HEK293 (cell line): ENCODE data around the gene PLEKHG5.

Experiments
- BCL11B ChIP-seq: fragments of 450-650 bp; formaldehyde crosslinking; IDR thresholded peaks from 2 replicates; pipeline ENCODE4 v1.5.1; 2016; ENCODE audit warnings: low read depth, missing biosample characterization, missing genetic modification characterization
- FEZF1 ChIP-seq: fragments of 450-650 bp; formaldehyde crosslinking; IDR thresholded peaks from 2 replicates; pipeline ENCODE4 v1.5.1; 2016; ENCODE audit warnings: missing biosample characterization, missing genetic modification characterization
- INSM2 ChIP-seq: fragments of 450-650 bp; formaldehyde crosslinking; IDR thresholded peaks from 2 replicates; pipeline ENCODE4 v1.5.1; 2016; ENCODE audit warnings: missing biosample characterization, missing genetic modification characterization
- KLF1 ChIP-seq: fragments of 450-650 bp; formaldehyde crosslinking; IDR thresholded peaks from 2 replicates; pipeline ENCODE4 v1.5.1; 2016; ENCODE audit warnings: missing biosample characterization, missing genetic modification characterization
- KLF9 ChIP-seq: fragments of 450-650 bp; formaldehyde crosslinking; IDR thresholded peaks from 2 replicates; pipeline ENCODE4 v1.5.1; 2016; ENCODE audit warnings: missing biosample characterization, missing genetic modification characterization, low read depth
- MEIS1 ChIP-seq: sonication (generic); formaldehyde crosslinking; IDR thresholded peaks from 2 replicates; pipeline ENCODE4 v1.8.1; 2022; ENCODE audit warnings: missing genetic modification reagents, mild to moderate bottlenecking, borderline replicate concordance
- MZF1 ChIP-seq: fragments of 450-650 bp; formaldehyde crosslinking; IDR thresholded peaks from 2 replicates; pipeline ENCODE4 v1.5.1; 2017; ENCODE audit warnings: missing biosample characterization, missing genetic modification characterization, borderline replicate concordance
- SCRT1 ChIP-seq: fragments of 450-650 bp; formaldehyde crosslinking; IDR thresholded peaks from 2 replicates; pipeline ENCODE4 v1.5.1; 2016; ENCODE audit warnings: missing biosample characterization, missing genetic modification characterization, borderline replicate concordance
- SP2 ChIP-seq: fragments of 450-650 bp; formaldehyde crosslinking; IDR thresholded peaks from 2 replicates; pipeline ENCODE4 v1.5.1; 2016; ENCODE audit warnings: missing biosample characterization, missing genetic modification characterization
- ZBTB17 ChIP-seq: fragments of 450-650 bp; formaldehyde crosslinking; IDR thresholded peaks from 2 replicates; pipeline ENCODE4 v1.5.1; 2016; ENCODE audit warnings: missing biosample characterization, missing genetic modification characterization
- ZBTB20 ChIP-seq: fragments of 450-650 bp; formaldehyde crosslinking; IDR thresholded peaks from 2 replicates; pipeline ENCODE4 v1.5.1; 2016; ENCODE audit warnings: missing biosample characterization, missing genetic modification characterization
- ZFP41 ChIP-seq: fragments of 450-650 bp; formaldehyde crosslinking; IDR thresholded peaks from 2 replicates; pipeline ENCODE4 v1.5.1; 2016; ENCODE audit warnings: missing biosample characterization, missing genetic modification characterization, borderline replicate concordance
- ZNF132 ChIP-seq: fragments of 450-650 bp; formaldehyde crosslinking; IDR thresholded peaks from 2 replicates; pipeline ENCODE4 v1.5.1; 2017; ENCODE audit warnings: missing biosample characterization, missing genetic modification characterization, borderline replicate concordance
- ZNF184 ChIP-seq: fragments of 450-650 bp; IDR thresholded peaks from 2 replicates; pipeline ENCODE4 v1.5.1; 2018; ENCODE audit warnings: missing biosample characterization, mild to moderate bottlenecking, missing genetic modification characterization
- ZNF19 ChIP-seq: fragments of 450-650 bp; formaldehyde crosslinking; IDR thresholded peaks from 2 replicates; pipeline ENCODE4; 2016; ENCODE audit warnings: missing biosample characterization, missing genetic modification characterization, low read depth
- ZNF211 ChIP-seq: fragments of 450-650 bp; formaldehyde crosslinking; IDR thresholded peaks from 2 replicates; pipeline ENCODE4 v1.5.1; 2016; ENCODE audit warnings: low read depth, missing biosample characterization, missing genetic modification characterization
- ZNF223 ChIP-seq: fragments of 450-650 bp; formaldehyde crosslinking; IDR thresholded peaks from 2 replicates; pipeline ENCODE4 v1.5.1; 2016; ENCODE audit warnings: missing biosample characterization, missing genetic modification characterization
- ZNF239 ChIP-seq: fragments of 450-650 bp; formaldehyde crosslinking; IDR thresholded peaks from 2 replicates; pipeline ENCODE4 v1.5.1; 2016; ENCODE audit warnings: missing biosample characterization, missing genetic modification characterization
- ZNF248 ChIP-seq: fragments of 450-650 bp; formaldehyde crosslinking; IDR thresholded peaks from 2 replicates; pipeline ENCODE4 v1.5.1; 2017; ENCODE audit warnings: missing biosample characterization, missing genetic modification characterization
- ZNF266 ChIP-seq: fragments of 450-650 bp; formaldehyde crosslinking; IDR thresholded peaks from 2 replicates; pipeline ENCODE4 v1.5.1; 2016; ENCODE audit warnings: missing biosample characterization, missing genetic modification characterization, low read depth
- ZNF324 ChIP-seq: fragments of 450-650 bp; formaldehyde crosslinking; IDR thresholded peaks from 2 replicates; pipeline ENCODE4 v1.5.1; 2016; ENCODE audit warnings: missing biosample characterization, missing genetic modification characterization
- ZNF350 ChIP-seq: fragments of 450-650 bp; formaldehyde crosslinking; IDR thresholded peaks from 2 replicates; pipeline ENCODE4 v1.5.0; 2017; ENCODE audit warnings: missing biosample characterization, mild to moderate bottlenecking, missing genetic modification characterization
- ZNF366 ChIP-seq: fragments of 450-650 bp; formaldehyde crosslinking; conservative IDR thresholded peaks from 2 replicates; pipeline ENCODE4 v1.5.1; 2016; ENCODE audit warnings: missing biosample characterization, missing genetic modification characterization
- ZNF433 ChIP-seq: fragments of 450-650 bp; formaldehyde crosslinking; IDR thresholded peaks from 2 replicates; pipeline ENCODE4 v1.5.1; 2016; ENCODE audit warnings: missing biosample characterization, missing genetic modification characterization, low read depth
- ZNF449 ChIP-seq: fragments of 450-650 bp; formaldehyde crosslinking; IDR thresholded peaks from 2 replicates; pipeline ENCODE4 v1.5.1; 2017; ENCODE audit warnings: missing biosample characterization, mild to moderate bottlenecking, missing genetic modification characterization, moderate library complexity
- ZNF514 ChIP-seq: fragments of 450-650 bp; formaldehyde crosslinking; IDR thresholded peaks from 2 replicates; pipeline ENCODE4 v1.5.1; 2016; ENCODE audit warnings: missing biosample characterization, missing genetic modification characterization
- ZNF561 ChIP-seq: fragments of 450-650 bp; IDR thresholded peaks from 2 replicates; pipeline ENCODE4 v1.5.1; 2018; ENCODE audit warnings: missing biosample characterization, missing genetic modification characterization, borderline replicate concordance
- ZNF571 ChIP-seq: fragments of 450-650 bp; formaldehyde crosslinking; IDR thresholded peaks from 2 replicates; pipeline ENCODE4 v1.5.0; 2017; ENCODE audit warnings: missing biosample characterization, missing genetic modification characterization
- ZNF776 ChIP-seq: fragments of 450-650 bp; formaldehyde crosslinking; IDR thresholded peaks from 2 replicates; pipeline ENCODE4 v1.5.0; 2017; ENCODE audit warnings: missing biosample characterization, missing genetic modification characterization, borderline replicate concordance
- ZNF830 ChIP-seq: fragments of 450-650 bp; IDR thresholded peaks from 2 replicates; pipeline ENCODE4 v1.5.0; 2018; ENCODE audit warnings: missing biosample characterization, missing genetic modification characterization, low read depth, mild to moderate bottlenecking, moderate library complexity
- TF ChIP-seq, protein P1 (sequence below): fragments of 450-650 bp; formaldehyde crosslinking; IDR thresholded peaks from 2 replicates; pipeline ENCODE4 v1.5.1; 2016; ENCODE audit warnings: missing biosample characterization, missing genetic modification characterization
- TF ChIP-seq, protein P2 (sequence below): fragments of 450-650 bp; formaldehyde crosslinking; IDR thresholded peaks from 2 replicates; pipeline ENCODE4 v1.5.1; 2016; ENCODE audit warnings: missing biosample characterization, missing genetic modification characterization

The PLEKHG5 gene

GRCh38 chr1:6490181-6491080 lies 1.0 kb downstream of the PLEKHG5 start (continued):
- TF ChIP-seq INSM2 (tag by site-specific recombination) (no peak), ZNF449 (peak; percentile 56; the same call in 1 of the 2 replicates), BCL11B (tag by site-specific recombination) (no peak), ZNF776 (no peak), ZNF561 (no peak), ZNF211 (tag by site-specific recombination) (no peak), FEZF1 (tag by site-specific recombination) (no peak), ZNF184 (no peak), ZNF366 (no peak; the same call in 1 of the 2 replicates), ZNF239 (tag by site-specific recombination) (no peak), ZNF266 (tag by site-specific recombination) (no peak), ZBTB17 (tag by site-specific recombination) (0 out of 2 replicates have a peak, but pooled peaks have one; percentile 13), ZNF132 (tag by site-specific recombination) (no peak), ZBTB20 (tag by site-specific recombination) (peak; percentile 47; the same call in 1 of the 2 replicates), MEIS1 (CRISPR knock-in tag) (no peak), SP2 (tag by site-specific recombination) (peak; percentile 60), ZNF324 (tag by site-specific recombination) (peak; percentile 48; the same call in 1 of the 2 replicates), ZFP41 (tag by site-specific recombination) (no peak), MZF1 (tag by site-specific recombination) (no peak), ZNF514 (tag by site-specific recombination) (no peak), ZNF19 (no peak), SCRT1 (tag by site-specific recombination) (no peak), ZNF350 (tag by site-specific recombination) (no peak), ZNF830 (no peak), KLF1 (peak; percentile 65; the same call in 1 of the 2 replicates), ZNF223 (tag by site-specific recombination) (no peak), KLF9 (tag by site-specific recombination) (peak; percentile 35; the same call in 1 of the 2 replicates), ZNF248 (tag by site-specific recombination) (no peak), ZNF571 (no peak), ZNF433 (tag by site-specific recombination) (no peak)
- TF ChIP-seq, protein P1, sequence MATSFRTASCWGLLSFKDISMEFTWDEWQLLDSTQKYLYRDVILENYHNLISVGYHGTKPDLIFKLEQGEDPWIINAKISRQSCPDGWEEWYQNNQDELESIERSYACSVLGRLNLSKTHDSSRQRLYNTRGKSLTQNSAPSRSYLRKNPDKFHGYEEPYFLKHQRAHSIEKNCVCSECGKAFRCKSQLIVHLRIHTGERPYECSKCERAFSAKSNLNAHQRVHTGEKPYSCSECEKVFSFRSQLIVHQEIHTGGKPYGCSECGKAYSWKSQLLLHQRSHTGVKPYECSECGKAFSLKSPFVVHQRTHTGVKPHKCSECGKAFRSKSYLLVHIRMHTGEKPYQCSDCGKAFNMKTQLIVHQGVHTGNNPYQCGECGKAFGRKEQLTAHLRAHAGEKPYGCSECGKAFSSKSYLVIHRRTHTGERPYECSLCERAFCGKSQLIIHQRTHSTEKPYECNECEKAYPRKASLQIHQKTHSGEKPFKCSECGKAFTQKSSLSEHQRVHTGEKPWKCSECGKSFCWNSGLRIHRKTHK = no peak
- TF ChIP-seq, protein P2, sequence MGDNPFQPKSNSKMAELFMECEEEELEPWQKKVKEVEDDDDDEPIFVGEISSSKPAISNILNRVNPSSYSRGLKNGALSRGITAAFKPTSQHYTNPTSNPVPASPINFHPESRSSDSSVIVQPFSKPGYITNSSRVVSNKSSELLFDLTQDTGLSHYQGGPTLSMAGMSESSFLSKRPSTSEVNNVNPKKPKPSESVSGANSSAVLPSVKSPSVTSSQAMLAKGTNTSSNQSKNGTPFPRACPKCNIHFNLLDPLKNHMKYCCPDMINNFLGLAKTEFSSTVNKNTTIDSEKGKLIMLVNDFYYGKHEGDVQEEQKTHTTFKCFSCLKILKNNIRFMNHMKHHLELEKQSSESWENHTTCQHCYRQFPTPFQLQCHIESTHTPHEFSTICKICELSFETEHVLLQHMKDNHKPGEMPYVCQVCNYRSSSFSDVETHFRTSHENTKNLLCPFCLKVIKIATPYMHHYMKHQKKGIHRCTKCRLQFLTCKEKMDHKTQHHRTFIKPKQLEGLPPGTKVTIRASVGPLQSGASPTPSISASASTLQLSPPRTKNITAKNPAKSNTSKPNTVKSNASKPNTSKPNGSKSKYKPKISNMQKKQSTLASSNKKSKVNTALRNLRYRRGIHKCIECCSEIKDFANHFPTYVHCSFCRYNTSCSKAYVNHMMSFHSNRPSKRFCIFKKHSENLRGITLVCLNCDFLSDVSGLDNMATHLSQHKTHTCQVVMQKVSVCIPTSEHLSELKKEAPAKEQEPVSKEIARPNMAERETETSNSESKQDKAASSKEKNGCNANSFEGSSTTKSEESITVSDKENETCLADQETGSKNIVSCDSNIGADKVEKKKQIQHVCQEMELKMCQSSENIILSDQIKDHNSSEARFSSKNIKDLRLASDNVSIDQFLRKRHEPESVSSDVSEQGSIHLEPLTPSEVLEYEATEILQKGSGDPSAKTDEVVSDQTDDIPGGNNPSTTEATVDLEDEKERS (tag by site-specific recombination) = no peak
